Measurements from ENCODE around the gene SLC13A5. TPM values are rescaled to one million over a fixed set of nuclear protein-coding genes. Genes with fewer than 3 reads are reported as not detected.

The SLC13A5 gene
- total RNA-seq, 4 donors from 2014 or later, result 0.34 TPM; not detected in 3

- Histone ChIP-seq H3K9me3 (no peaks in the 10 kb centered on the region), H3K4me3 (no peak overlapping the region), H3K36me3 (no peaks in the 10 kb centered on the region), H3K4me1 (no peaks in the 10 kb centered on the region), H3K27me3 (peaks cover 0 to 56% (median 0%) of the 10 kb centered on the region in 4 donors), H3K27ac (replicated peaks in 1 of 4) (no peak overlapping the region)
- 66% methylated on average over 5 of the region's 5 CpGs for WGBS
- DNase-seq (ENCODE audit: extremely low spot score), result no peak
- TF ChIP-seq POLR2A (IDR thresholded peaks at IDR 0.05; ENCODE audit: low read depth) (no peak), EP300 (IDR thresholded peaks at IDR 0.05) (no peak), POLR2AphosphoS5 (IDR thresholded peaks at IDR 0.05) (no peak)
- TF ChIP-seq, protein P1, sequence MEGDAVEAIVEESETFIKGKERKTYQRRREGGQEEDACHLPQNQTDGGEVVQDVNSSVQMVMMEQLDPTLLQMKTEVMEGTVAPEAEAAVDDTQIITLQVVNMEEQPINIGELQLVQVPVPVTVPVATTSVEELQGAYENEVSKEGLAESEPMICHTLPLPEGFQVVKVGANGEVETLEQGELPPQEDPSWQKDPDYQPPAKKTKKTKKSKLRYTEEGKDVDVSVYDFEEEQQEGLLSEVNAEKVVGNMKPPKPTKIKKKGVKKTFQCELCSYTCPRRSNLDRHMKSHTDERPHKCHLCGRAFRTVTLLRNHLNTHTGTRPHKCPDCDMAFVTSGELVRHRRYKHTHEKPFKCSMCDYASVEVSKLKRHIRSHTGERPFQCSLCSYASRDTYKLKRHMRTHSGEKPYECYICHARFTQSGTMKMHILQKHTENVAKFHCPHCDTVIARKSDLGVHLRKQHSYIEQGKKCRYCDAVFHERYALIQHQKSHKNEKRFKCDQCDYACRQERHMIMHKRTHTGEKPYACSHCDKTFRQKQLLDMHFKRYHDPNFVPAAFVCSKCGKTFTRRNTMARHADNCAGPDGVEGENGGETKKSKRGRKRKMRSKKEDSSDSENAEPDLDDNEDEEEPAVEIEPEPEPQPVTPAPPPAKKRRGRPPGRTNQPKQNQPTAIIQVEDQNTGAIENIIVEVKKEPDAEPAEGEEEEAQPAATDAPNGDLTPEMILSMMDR (IDR thresholded peaks at IDR 0.05), result no peak
- intact Hi-C loops (cut with DNase I), result no loop called here
Observed at GRCh38 chr17:6681671-6682070, 31.5 kb downstream of the SLC13A5 start.

DNA sequence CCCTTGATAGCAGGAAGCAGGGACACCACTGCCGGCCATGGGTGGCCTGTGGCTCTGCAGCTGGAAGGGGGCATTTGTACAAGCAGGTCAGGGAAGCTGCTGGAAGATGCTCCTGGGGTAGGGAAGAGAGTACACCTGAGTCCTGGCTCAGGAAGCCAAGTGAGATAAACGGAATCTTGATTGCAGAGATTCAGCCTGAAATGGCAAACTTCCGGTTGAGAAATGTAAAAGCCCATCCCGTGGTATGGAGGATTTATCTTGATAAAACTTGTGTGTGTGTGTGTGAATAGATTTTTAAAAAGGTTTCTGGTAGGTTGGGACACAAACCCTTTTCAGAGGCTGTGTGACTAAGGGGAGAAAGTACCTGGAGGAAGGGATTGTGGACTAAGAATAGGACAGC is 32.0 kb downstream of the SLC13A5 start:
- H3K27me3 ChIP-seq, result peaks cover 0 to 56% (median 0%) of the 10 kb centered on the region in 4 donors
- TF ChIP-seq, protein P1 (IDR thresholded peaks at IDR 0.05), result no peak
- H3K36me3 ChIP-seq, result no peaks in the 10 kb centered on the region
- H3K4me3 ChIP-seq, result no peak overlapping the region
- no peaks in the 10 kb centered on the region for H3K4me1 ChIP-seq
- H3K9me3 ChIP-seq, result no peaks in the 10 kb centered on the region
- no peak overlapping the region for H3K27ac ChIP-seq (replicated peaks in 1 of 4)
- intact Hi-C loops (cut with DNase I), result no loop called here
- DNase-seq (ENCODE audit: extremely low spot score), result no peak
- WGBS, result 65% methylated on average over 4 of the region's 4 CpGs

DNA sequence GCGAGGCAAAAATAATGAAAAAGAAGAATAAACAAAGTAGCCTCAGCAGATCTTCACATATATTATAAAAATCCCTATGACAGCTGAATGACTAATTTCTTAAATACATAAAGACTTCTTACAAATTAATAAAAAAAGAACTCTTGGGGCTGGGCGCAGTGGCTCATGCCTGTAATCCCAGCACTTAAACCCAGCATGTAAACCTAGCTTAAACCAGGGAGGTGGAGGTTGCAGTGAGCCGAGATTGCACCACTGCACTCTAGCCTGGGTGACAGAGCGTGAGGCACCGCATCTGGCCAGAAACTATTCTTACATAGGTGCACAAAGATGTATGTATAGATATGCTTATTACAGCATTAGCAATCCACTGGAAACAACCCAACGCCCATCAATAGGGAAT is 33.9 kb downstream of the SLC13A5 start:
- Histone ChIP-seq H3K4me1 (no peaks in the 10 kb centered on the region), H3K4me3 (no peak overlapping the region), H3K36me3 (no peaks in the 10 kb centered on the region), H3K9me3 (no peaks in the 10 kb centered on the region), H3K27ac (replicated peaks in 1 of 4) (no peak overlapping the region), H3K27me3 (peaks cover 0 to 39% (median 0%) of the 10 kb centered on the region in 4 donors)
- TF ChIP-seq, protein P1 (IDR thresholded peaks at IDR 0.05), result no peak
- TF ChIP-seq POLR2A (IDR thresholded peaks at IDR 0.05; ENCODE audit: low read depth), result no peak
- TF ChIP-seq POLR2AphosphoS5 (IDR thresholded peaks at IDR 0.05), result no peak
- no peak for TF ChIP-seq EP300 (IDR thresholded peaks at IDR 0.05)
- DNase-seq (ENCODE audit: extremely low spot score), result no peak
- 75% methylated on average over 6 of the region's 6 CpGs for WGBS
- intact Hi-C loops (cut with DNase I), result no loop called here

DNA sequence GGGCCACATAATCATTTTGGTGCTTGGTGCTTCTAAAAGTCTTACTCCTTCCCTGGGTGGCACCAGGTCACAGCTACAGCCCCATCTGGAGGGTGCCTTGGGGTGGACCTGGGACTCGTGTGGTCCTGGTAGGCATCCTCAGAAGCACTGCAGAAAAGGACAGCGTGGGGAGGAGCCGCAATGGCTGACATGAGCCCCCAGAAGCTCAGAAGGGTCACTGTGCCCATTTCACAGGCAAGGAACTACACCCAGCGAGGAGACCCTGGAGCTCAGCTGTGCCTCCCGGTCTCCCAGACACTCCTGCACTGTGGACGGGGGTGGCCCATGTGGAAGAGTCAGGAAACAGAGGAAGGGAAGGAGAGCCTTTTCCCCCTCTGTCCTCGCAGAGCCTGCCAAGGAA is 35.2 kb downstream of the SLC13A5 start:
- WGBS, result 74% methylated on average over 7 of the region's 7 CpGs
- DNase-seq (ENCODE audit: extremely low spot score), result no peak
- Histone ChIP-seq H3K27ac (replicated peaks in 1 of 4) (no peak overlapping the region), H3K9me3 (no peaks in the 10 kb centered on the region), H3K36me3 (no peaks in the 10 kb centered on the region), H3K4me1 (no peaks in the 10 kb centered on the region), H3K4me3 (no peak overlapping the region), H3K27me3 (peaks cover 0 to 34% (median 0%) of the 10 kb centered on the region in 4 donors)
- intact Hi-C loops (cut with DNase I), result no loop called here
- TF ChIP-seq POLR2A (IDR thresholded peaks at IDR 0.05; ENCODE audit: low read depth), result no peak
- no peak for TF ChIP-seq EP300 (IDR thresholded peaks at IDR 0.05)
- TF ChIP-seq, protein P1 (IDR thresholded peaks at IDR 0.05), result no peak
- TF ChIP-seq POLR2AphosphoS5 (IDR thresholded peaks at IDR 0.05), result no peak

DNA sequence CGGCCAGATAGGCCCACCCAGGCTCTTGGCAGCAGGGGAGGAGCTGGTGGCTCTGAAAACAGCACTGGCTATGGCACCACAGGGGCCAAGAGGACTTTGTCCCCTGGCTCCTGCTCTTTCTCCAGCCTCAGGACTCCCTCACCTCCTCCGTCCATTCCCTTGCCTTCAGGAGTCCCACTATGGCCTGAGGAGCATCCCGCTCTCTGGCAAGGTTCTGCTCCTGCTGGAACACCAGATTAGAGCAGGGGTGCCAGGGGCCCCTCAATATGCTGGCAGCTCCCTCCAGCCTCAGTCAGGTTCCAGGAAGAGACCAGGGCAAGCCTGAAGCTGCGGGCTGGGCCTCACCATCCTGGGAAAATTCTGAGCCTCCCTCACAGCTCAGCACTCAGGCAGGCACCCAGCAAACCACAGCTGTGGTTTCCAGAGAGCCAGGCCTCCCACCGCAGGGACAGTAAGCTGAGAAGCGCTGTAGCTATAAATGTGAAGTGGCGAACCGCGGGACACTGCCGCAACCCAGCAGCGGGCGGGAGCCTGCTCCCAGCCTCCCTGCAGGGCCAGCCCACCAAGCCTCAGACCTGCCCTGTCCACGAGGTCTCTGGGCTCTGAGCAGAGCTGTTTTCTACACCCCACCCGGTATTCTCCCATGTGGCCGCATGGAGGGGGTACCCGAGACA is 35.9 kb downstream of the SLC13A5 start:
- 77% methylated on average over 4 of the region's 16 CpGs for WGBS
- H3K36me3 ChIP-seq, result no peaks in the 10 kb centered on the region
- no peak for DNase-seq (ENCODE audit: extremely low spot score)

More for the DNA sequence above, 35.9 kb downstream of the SLC13A5 start:
- TF ChIP-seq, protein P1 (IDR thresholded peaks at IDR 0.05), result no peak
- TF ChIP-seq POLR2A (IDR thresholded peaks at IDR 0.05; ENCODE audit: low read depth), result no peak
- TF ChIP-seq EP300 (IDR thresholded peaks at IDR 0.05), result no peak
- TF ChIP-seq POLR2AphosphoS5 (IDR thresholded peaks at IDR 0.05), result no peak
- no peaks in the 10 kb centered on the region for H3K4me1 ChIP-seq
- peaks cover 0 to 30% (median 0%) of the 10 kb centered on the region in 4 donors for H3K27me3 ChIP-seq
- no peak overlapping the region for H3K4me3 ChIP-seq
- no peak overlapping the region for H3K27ac ChIP-seq (replicated peaks in 1 of 4)
- no peaks in the 10 kb centered on the region for H3K9me3 ChIP-seq
- intact Hi-C loops (cut with DNase I), result no loop called here

Measured in esophagus muscularis mucosa (tissue), 4 donors.